HepG2 (cell line): Measurements from ENCODE around the gene AFF1.

Experiments used
- EHMT2 ChIP-seq: fragments of 200-600 bp; sonication (generic); IDR thresholded peaks from 2 replicates; pipeline ENCODE4 v1.7.0; 2017; ENCODE audit warnings: antibody characterized with exemption, low read depth, low read length, borderline replicate concordance
- HMG20B ChIP-seq: conservative IDR thresholded peaks from 2 replicates; pipeline ENCODE4 v1.6.1; 2016; ENCODE audit warnings: missing genetic modification reagents, missing compliant biosample characterization
- KDM4B ChIP-seq: sonication (generic); formaldehyde crosslinking; IDR thresholded peaks from 2 replicates; pipeline ENCODE4 v1.4.0; 2020; ENCODE audit warnings: missing genetic modification reagents
- NRL ChIP-seq: sonication (generic); formaldehyde crosslinking; IDR thresholded peaks from 2 replicates; pipeline ENCODE4 v1.5.0; 2020; ENCODE audit warnings: missing genetic modification reagents, mild to moderate bottlenecking, moderate library complexity, borderline replicate concordance
- PLSCR1 ChIP-seq: sonication (generic); formaldehyde crosslinking; IDR thresholded peaks from 2 replicates; pipeline ENCODE4 v1.5.0; 2020; ENCODE audit warnings: missing genetic modification reagents, mild to moderate bottlenecking, borderline replicate concordance
- ZNF740 ChIP-seq: sonication (generic); formaldehyde crosslinking; IDR thresholded peaks from 2 replicates; pipeline ENCODE4 v1.4.0; 2020; ENCODE audit warnings: missing genetic modification reagents

GRCh38 chr4:87073199-87074120, 138.6 kb downstream of the AFF1 start:
- TF ChIP-seq KDM4B (CRISPR knock-in tag) = no peak
- no peak for TF ChIP-seq NRL (CRISPR knock-in tag)
- no peak for TF ChIP-seq HMG20B (CRISPR knock-in tag)
- TF ChIP-seq ZNF740 (CRISPR knock-in tag) = no peak
- no peak for TF ChIP-seq PLSCR1 (CRISPR knock-in tag)
- TF ChIP-seq EHMT2 = no peak
